Measurements from ENCODE around the gene OBP2B.

GRCh38 chr9:133195029-133195428, 14.0 kb downstream of the OBP2B start:
- TF ChIP-seq CTCF (conservative IDR thresholded peaks at IDR 0.05; ENCODE audit: low read length) (no peak), EZH2phosphoT487 (IDR thresholded peaks at IDR 0.05; ENCODE audit: borderline replicate concordance, low read depth, low read length) (no peak)
